GM12878 (cell line): ENCODE results near the gene ADGRV1. TPM values are rescaled to one million over a fixed set of nuclear protein-coding genes. Genes with fewer than 3 reads are reported as not detected.

Source experiments
- ATAC-seq: fragments of 200-7000 bp; cut with Tn5 transposase; 3 replicates; pipeline ENCODE4 v1.9.1; 2020; ENCODE audit warnings: mild to moderate bottlenecking, moderate library complexity
- BruUV-seq: library from RNA; stranded (reverse); fragments of 400-500 nt; replicated peaks from 2 replicates; lab custom pipeline; 2021; lab: Mats Ljungman, UMichigan
- CTCF ChIA-PET: fragments of 300-600 bp; sonication (Branson Sonifier 250); formaldehyde crosslinking; extraction: SDS; loops from one replicate; lab custom pipeline; 2021; ENCODE audit warnings: inconsistent platforms; lab: Yijun Ruan, JAX
- POLR2A ChIA-PET: fragments of 350-600 bp; formaldehyde crosslinking; extraction: SDS; loops from one replicate; lab custom pipeline; 2021; ENCODE audit warnings: inconsistent platforms; lab: Charles Lee
- RAD21 ChIA-PET: fragments of 300-600 bp; sonication (Branson Sonifier 250); formaldehyde crosslinking; loops from one replicate; lab custom pipeline; 2023; ENCODE audit warnings: antibody characterized with exemption; ENCODE audit not compliant: unreplicated experiment; lab: Charles Lee
- SMC1A ChIA-PET: fragments of 300-600 bp; sonication (Branson Sonifier 250); formaldehyde crosslinking; loops from one replicate; lab custom pipeline; 2023; ENCODE audit not compliant: unreplicated experiment, uncharacterized antibody; lab: Charles Lee
- DNase-seq: peaks from one replicate; pipeline ENCODE4 v3.0.0-alpha.2; 2011; ENCODE audit warnings: low read depth, low spot score
- FAIRE-seq: peaks from 3 replicates; lab custom pipeline; 2011; peaks lifted over from hg19 to GRCh38; lab: Jason Lieb, UNC
- H2AFZ ChIP-seq: 2 replicates; pipeline ENCODE4 v1.6.0; 2011; ENCODE audit warnings: low read depth, low read length, control low read depth; ENCODE audit not compliant: control insufficient read depth
- H3K27ac ChIP-seq: 2 replicates; pipeline ENCODE4 v1.5.1; 2011; ENCODE audit warnings: control low read depth; ENCODE audit not compliant: control insufficient read depth, insufficient read depth
- H3K27me3 ChIP-seq, 2 experiments: replicated peaks in 1 of 2; 2 replicates each; pipeline versions ENCODE4 v1.6.0 to v1.6.1; 2011; ENCODE audit warnings: low read length in 1 of 2; ENCODE audit not compliant: control insufficient read depth in 2 of 2, insufficient read depth in 2 of 2
- H3K36me3 ChIP-seq, 2 experiments: 2 replicates each; pipeline ENCODE4 v1.5.1; 2011; ENCODE audit warnings: low read length in 1 of 2; ENCODE audit not compliant: control insufficient read depth in 2 of 2, insufficient read depth in 2 of 2
- H3K4me1 ChIP-seq: 2 replicates; pipeline ENCODE4 v1.6.1; 2011; ENCODE audit warnings: mild to moderate bottlenecking, low read length, moderate library complexity, mixed read lengths; ENCODE audit not compliant: control insufficient read depth, insufficient read depth
- H3K4me2 ChIP-seq: 2 replicates; pipeline ENCODE4 v1.6.0; 2011; ENCODE audit warnings: control low read depth; ENCODE audit not compliant: control insufficient read depth, insufficient read depth
- H3K4me3 ChIP-seq: fragments of 200-600 bp; sonication (generic); 2 replicates; pipeline ENCODE4 v1.5.1; 2016
- H3K79me2 ChIP-seq: 2 replicates; pipeline ENCODE4 v1.6.0; 2011; ENCODE audit warnings: low read length; ENCODE audit not compliant: control insufficient read depth, insufficient read depth
- H3K9ac ChIP-seq: 2 replicates; pipeline ENCODE4 v1.8.0; 2011; ENCODE audit warnings: low read length, control low read depth, mixed read lengths; ENCODE audit not compliant: control insufficient read depth, insufficient read depth
- H3K9me3 ChIP-seq: replicated peaks from 3 replicates; pipeline ENCODE4 v1.5.1; 2011; ENCODE audit warnings: mild to moderate bottlenecking, low read length; ENCODE audit not compliant: control insufficient read depth, insufficient read depth
- H4K20me1 ChIP-seq: 2 replicates; pipeline ENCODE4 v1.6.0; 2011; ENCODE audit not compliant: control insufficient read depth, insufficient read depth
- CBFB ChIP-seq: IDR thresholded peaks from 2 replicates; pipeline ENCODE4 v1.6.1; 2016; ENCODE audit warnings: antibody characterized with exemption, low read depth
- HDGF ChIP-seq: fragments of 450-650 bp; IDR thresholded peaks from 2 replicates; pipeline ENCODE4 v1.6.1; 2016; ENCODE audit warnings: antibody characterized with exemption
- IKZF2 ChIP-seq, 2 experiments: fragments of 450-650 bp; IDR thresholded peaks; 2 replicates each; pipeline ENCODE4 v1.6.1; 2017; ENCODE audit warnings: mild to moderate bottlenecking in 2 of 2, moderate library complexity in 2 of 2
- KDM1A ChIP-seq: fragments of 200-600 bp; sonication (generic); IDR thresholded peaks from 2 replicates; pipeline ENCODE4 v1.6.1; 2016; ENCODE audit warnings: borderline replicate concordance
- MTA3 ChIP-seq: IDR thresholded peaks from 2 replicates; pipeline ENCODE4 v1.6.1; 2012; ENCODE audit warnings: low read length, inconsistent platforms, borderline replicate concordance
- RELA ChIP-seq: fragments of 450-650 bp; IDR thresholded peaks from 2 replicates; pipeline ENCODE4 v1.8.0; 2014; ENCODE audit warnings: borderline replicate concordance; ENCODE audit not compliant: partially characterized antibody
- SRF ChIP-seq, 2 experiments: IDR thresholded peaks; 2 replicates each; pipeline ENCODE4 v1.6.1; 2011; ENCODE audit warnings: low read depth in 2 of 2, low read length in 2 of 2, mild to moderate bottlenecking in 1 of 2, moderate library complexity in 1 of 2
- ZSCAN29 ChIP-seq: fragments of 450-650 bp; IDR thresholded peaks from 2 replicates; pipeline ENCODE4 v1.6.1; 2017; ENCODE audit warnings: mild to moderate bottlenecking, moderate library complexity
- WGBS: methylation state at CpG from one replicate; pipeline ENCODE4 v1.1.6; 2016; ENCODE audit warnings: low lambda C conversion rate; ENCODE audit not compliant: insufficient replicate concordance, insufficient coverage; ENCODE audit errors: missing lambda C conversion rate; 5-methylcytosine and 5-hydroxymethylcytosine counted together
- in situ Hi-C: fragments of 300-500 bp; cut with MboI; formaldehyde crosslinking; loops from 9 replicates; pipeline ENCODE4 v1.14.3; 2018; ENCODE audit warnings: mixed read lengths
- intact Hi-C: fragments of 100-400 bp; cut with micrococcal nuclease; formaldehyde crosslinking; loops from one replicate; pipeline ENCODE4 v1.14.2; 2022; ENCODE audit not compliant: unreplicated experiment
- polyA plus RNA-seq, 11 experiments: library from polyadenylated mRNA; depleted of rRNA in 4 of 11; unstranded in 6 of 11; stranded (reverse) in 5 of 11; fragments of >200 nt; fragmentation: Nextera tagmentation in 4 of 11; fragmentation: Illumina TruSeq in 1 of 11; extraction: Ambion mirVana in 4 of 11; extraction: Trizol in 1 of 11; gene quantifications; 1 replicate in 1 of 11; 2 replicates in 10 of 11; pipeline versions ENCODE4 v1.2.1 to v1.2.3, GENCODE V29; 2011 to 2016; ENCODE audit warnings: inconsistent platforms in 2 of 11, missing spikeins in 2 of 11, low read depth in 1 of 11
- total RNA-seq, 4 experiments: library from RNA; depleted of rRNA in 3 of 4; stranded (reverse); fragments of >200 nt in 3 of 4; fragmentation: Illumina TruSeq in 1 of 4; extraction: Trizol in 1 of 4; gene quantifications; 2 replicates each; pipeline versions ENCODE4 v1.2.1 to v1.2.3, GENCODE V29; 2013 to 2021

The ADGRV1 gene
- total and polyA plus RNA-seq, 10 of the 15 experiments (the other 5 are each of a cell fraction or from before 2014, with no cell fraction given), result 0.04 to 8.1 (median 0.16) TPM; not detected in 1

DNA sequence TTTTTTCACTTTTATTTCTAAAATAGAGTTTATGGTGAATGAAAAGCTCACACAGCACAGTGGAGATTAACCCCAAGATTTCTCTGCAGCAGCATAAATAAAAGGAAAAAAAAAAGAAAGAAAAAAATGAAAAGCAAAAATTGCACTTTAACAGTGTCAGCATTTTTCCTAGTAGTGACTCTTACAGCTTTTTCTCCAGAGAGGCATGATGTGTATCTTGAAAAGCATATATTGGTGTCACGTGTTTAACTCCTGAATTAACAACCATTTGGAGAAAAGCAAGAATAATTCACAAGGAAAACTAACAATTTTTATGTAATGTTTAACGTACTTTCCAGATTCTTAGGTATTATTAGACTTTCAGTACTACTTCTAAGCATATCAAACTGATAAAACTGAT lies 67.9 kb downstream of the ADGRV1 start (continued):
- TF ChIP-seq ZSCAN29 (no peak), CBFB (no peak), RELA (no peak), HDGF (no peak), SRF (IDR thresholded peaks at IDR 0.05; ENCODE audit: low read depth in 2 of 2, low read length in 2 of 2) (no peak), IKZF2 (IDR thresholded peaks at IDR 0.05) (no peak), MTA3 (no peak)
- TF ChIP-seq, all 136 proteins: peak for 0

DNA sequence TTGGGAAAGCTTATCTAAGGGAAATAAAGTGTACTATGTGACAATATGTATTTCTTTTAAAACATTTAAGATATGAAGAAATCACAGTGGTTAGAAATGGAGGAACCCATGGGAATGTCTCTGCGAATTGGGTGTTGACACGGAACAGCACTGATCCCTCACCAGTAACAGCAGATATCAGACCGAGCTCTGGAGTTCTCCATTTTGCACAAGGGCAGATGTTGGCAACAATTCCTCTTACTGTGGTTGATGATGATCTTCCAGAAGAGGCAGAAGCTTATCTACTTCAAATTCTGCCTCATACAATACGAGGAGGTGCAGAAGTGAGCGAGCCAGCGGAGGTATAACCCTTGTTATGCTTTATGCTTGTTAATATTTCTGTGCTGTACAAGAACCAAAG lies 69.9 kb downstream of the ADGRV1 start:
- no peak for FAIRE-seq
- WGBS, result 45% methylated on average over 6 of the region's 6 CpGs
- Histone ChIP-seq H3K9me3 (no peaks in the 10 kb centered on the region), H3K27ac (no peak overlapping the region), H3K27me3 (no peaks in the 10 kb centered on the region), H3K36me3 (no peaks in the 10 kb centered on the region), H3K79me2 (no peaks in the 10 kb centered on the region), H2AFZ (no peak overlapping the region; the same call in 1 of the 2 replicates), H4K20me1 (no peaks in the 10 kb centered on the region), H3K9ac (no peak overlapping the region), H3K4me2 (no peak overlapping the region), H3K4me3 (no peak overlapping the region), H3K4me1 (no peaks in the 10 kb centered on the region)
- in situ Hi-C loops, result no loop called here
- no peak for ATAC-seq
- POLR2A ChIA-PET, result interaction anchor here (0.5 kb wide), 1 partner anchor 106 kb away, joined by 3 read pairs; no protein-coding TSS in a partner anchor
- no peak for TF ChIP-seq KDM1A
- no TSS peak for BruUV-seq
- CTCF ChIA-PET, result no interaction called here
- RAD21 ChIA-PET, result no interaction called here
- intact Hi-C loops, result no loop called here
- SMC1A ChIA-PET, result interaction anchor here (0.8 kb wide), 2 partner anchors 13 to 14 kb away, joined by 3 to 4 read pairs; no protein-coding TSS in a partner anchor
- DNase-seq, result no peak
